ENCODE measurements around the gene AUTS2. TPM values are rescaled to one million over a fixed set of nuclear protein-coding genes. Genes with fewer than 3 reads are reported as not detected.

AUTS2 gene
- total and polyA plus RNA-seq, 5 donors, result 7.0 to 15.4 (median 10.6) TPM

DNA sequence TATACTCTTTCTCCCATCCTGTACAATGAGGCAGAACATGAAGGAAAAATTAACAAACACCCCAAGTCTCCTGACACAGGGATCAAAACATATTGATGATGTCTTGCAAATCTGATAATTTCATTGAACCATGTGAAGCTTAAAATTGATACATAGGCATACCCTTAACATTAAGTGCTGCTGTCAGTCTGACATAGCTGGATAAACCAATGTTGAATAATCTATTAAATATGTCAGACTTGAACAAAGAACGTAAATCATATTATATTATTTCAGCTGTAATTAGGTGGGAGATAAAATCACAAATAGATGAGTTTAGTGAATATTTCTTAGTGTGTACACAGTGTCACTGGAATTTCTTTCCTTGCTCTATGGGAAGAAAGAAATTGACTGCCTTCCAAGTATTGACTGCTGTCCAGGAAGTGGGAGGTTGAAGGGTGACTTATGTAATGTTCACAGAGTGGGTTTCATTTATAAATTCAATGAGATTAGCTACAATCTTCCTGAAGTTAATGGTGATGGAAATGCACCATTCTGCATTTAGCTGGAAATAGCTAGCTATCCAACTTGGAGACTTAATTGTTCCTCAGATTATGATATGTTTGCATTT, 170.8 kb downstream of the AUTS2 start:
- DNase-seq (no peak), ATAC-seq (peak in 1 of 2 donors; percentile 30)
- intact Hi-C loops (cut with DNase I), result no loop called here
- Histone ChIP-seq H3K4me3 (ENCODE audit: low read length) (no peak overlapping the region), H3K27me3 (ENCODE audit: control insufficient read depth, insufficient read depth) (no peaks in the 10 kb centered on the region), H3K9me3 (ENCODE audit: control insufficient read depth, low read length) (no peaks in the 10 kb centered on the region), H3K4me1 (ENCODE audit: control insufficient read depth, insufficient read depth, low read length) (peaks cover 2% of the 10 kb centered on the region), H3K27ac (ENCODE audit: low read length) (no peak overlapping the region)
- 36% methylated on average over 1 of the region's 1 CpG for WGBS

- H3K4me3 ChIP-seq (ENCODE audit: low read length), result no peak overlapping the region
- no peak for DNase-seq
- H3K27ac ChIP-seq (ENCODE audit: low read length), result no peak overlapping the region
- no peak for ATAC-seq
- WGBS, result 90% methylated on average over 1 of the region's 1 CpG
- intact Hi-C loops (cut with DNase I), result no loop called here
- no peaks in the 10 kb centered on the region for H3K27me3 ChIP-seq (ENCODE audit: control insufficient read depth, insufficient read depth)
- no peaks in the 10 kb centered on the region for H3K9me3 ChIP-seq (ENCODE audit: control insufficient read depth, low read length)
- H3K4me1 ChIP-seq (ENCODE audit: control insufficient read depth, insufficient read depth, low read length), result no peaks in the 10 kb centered on the region
Observed at GRCh38 chr7:69769826-69770225, 171.6 kb downstream of the AUTS2 start.

DNA sequence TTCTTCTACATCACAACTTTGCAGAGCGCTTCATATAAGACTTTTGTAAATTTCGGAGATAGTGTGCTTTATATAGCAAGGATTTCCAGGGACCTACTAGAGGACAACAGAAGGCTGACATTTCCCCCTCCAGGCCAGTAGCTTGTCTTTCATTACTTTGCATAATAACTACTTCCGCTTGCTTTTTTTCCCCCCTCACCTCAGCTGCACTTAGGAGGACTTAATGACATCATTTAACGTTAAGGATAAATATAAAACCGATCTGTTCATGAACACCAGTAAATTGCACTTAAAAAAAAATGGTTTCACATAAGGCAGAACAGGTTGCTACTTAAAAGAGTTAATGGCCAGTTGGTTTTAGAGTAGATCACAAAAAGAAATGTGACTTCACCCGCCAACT, 172.3 kb downstream of the AUTS2 start:
- H3K27ac ChIP-seq (ENCODE audit: low read length), result no peak overlapping the region
- ATAC-seq (no peak), DNase-seq (no peak)
- WGBS, result 94% methylated on average over 6 of the region's 6 CpGs
- H3K27me3 ChIP-seq (ENCODE audit: control insufficient read depth, insufficient read depth), result no peaks in the 10 kb centered on the region
- no peak overlapping the region for H3K4me3 ChIP-seq (ENCODE audit: low read length)
- H3K4me1 ChIP-seq (ENCODE audit: control insufficient read depth, insufficient read depth, low read length), result no peaks in the 10 kb centered on the region
- H3K9me3 ChIP-seq (ENCODE audit: control insufficient read depth, low read length), result no peaks in the 10 kb centered on the region
- intact Hi-C loops (cut with DNase I), result no loop called here

GRCh38 chr7:69772718-69773436, 174.6 kb downstream of the AUTS2 start:
- Histone ChIP-seq H3K9me3 (ENCODE audit: control insufficient read depth, low read length) (no peaks in the 10 kb centered on the region), H3K4me1 (ENCODE audit: control insufficient read depth, insufficient read depth, low read length) (peaks cover 3% of the 10 kb centered on the region), H3K27ac (ENCODE audit: low read length) (no peak overlapping the region), H3K4me3 (ENCODE audit: low read length) (no peak overlapping the region), H3K27me3 (ENCODE audit: control insufficient read depth, insufficient read depth) (no peaks in the 10 kb centered on the region)
- 96% methylated on average over 9 of the region's 9 CpGs for WGBS
- DNase-seq, result no peak
- intact Hi-C loops (cut with DNase I), result no loop called here
- ATAC-seq, result no peak

GRCh38 chr7:69773535-69774225, 175.4 kb downstream of the AUTS2 start:
- ATAC-seq (peak; percentile 28 to 79), DNase-seq (peak; percentile 39 to 57 (median 52))
- 79% methylated on average over 9 of the region's 9 CpGs for WGBS
- H3K9me3 ChIP-seq (ENCODE audit: control insufficient read depth, low read length), result no peaks in the 10 kb centered on the region
- H3K27me3 ChIP-seq (ENCODE audit: control insufficient read depth, insufficient read depth), result no peaks in the 10 kb centered on the region
- no peak overlapping the region for H3K27ac ChIP-seq (ENCODE audit: low read length)
- intact Hi-C loops (cut with DNase I), result no loop called here
- H3K4me1 ChIP-seq (ENCODE audit: control insufficient read depth, insufficient read depth, low read length), result peaks cover 3% of the 10 kb centered on the region
- no peak overlapping the region for H3K4me3 ChIP-seq (ENCODE audit: low read length)

GRCh38 chr7:69775231-69775771, 177.0 kb downstream of the AUTS2 start:
- no peak overlapping the region for H3K4me3 ChIP-seq (ENCODE audit: low read length)
- peaks cover 3% of the 10 kb centered on the region for H3K4me1 ChIP-seq (ENCODE audit: control insufficient read depth, insufficient read depth, low read length)
- peak; percentile 62 to 84 (median 74) for DNase-seq
- no peaks in the 10 kb centered on the region for H3K9me3 ChIP-seq (ENCODE audit: control insufficient read depth, low read length)
- WGBS, result 38% methylated on average over 6 of the region's 6 CpGs
- intact Hi-C loops (cut with DNase I), result no loop called here
- peak; percentile 93 to 97 for ATAC-seq
- no peaks in the 10 kb centered on the region for H3K27me3 ChIP-seq (ENCODE audit: control insufficient read depth, insufficient read depth)
- no peak overlapping the region for H3K27ac ChIP-seq (ENCODE audit: low read length)

DNA sequence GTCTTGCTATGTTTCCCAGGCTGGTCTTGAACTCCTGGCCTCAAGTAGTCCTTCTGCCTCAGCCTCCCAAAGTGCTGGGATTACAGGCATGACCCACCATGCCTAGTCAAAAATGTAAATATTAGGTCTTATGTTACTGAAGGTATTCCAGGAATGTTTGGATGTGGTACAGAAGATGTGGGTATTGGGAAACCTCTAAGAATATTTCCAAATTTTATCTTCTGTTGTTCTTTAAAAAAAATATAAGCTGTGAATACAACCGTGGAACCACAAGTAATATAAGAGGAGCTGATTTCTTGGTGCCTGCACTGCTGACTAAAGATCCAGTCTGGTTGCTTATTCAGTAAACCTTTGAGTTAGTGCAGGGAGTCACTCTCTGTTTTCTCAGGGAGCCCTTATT, 178.3 kb downstream of the AUTS2 start:
- H3K9me3 ChIP-seq (ENCODE audit: control insufficient read depth, low read length), result no peaks in the 10 kb centered on the region
- peaks cover 7% of the 10 kb centered on the region for H3K4me1 ChIP-seq (ENCODE audit: control insufficient read depth, insufficient read depth, low read length)
- no peak overlapping the region for H3K4me3 ChIP-seq (ENCODE audit: low read length)
- no peak for ATAC-seq
- no peak overlapping the region for H3K27ac ChIP-seq (ENCODE audit: low read length)
- intact Hi-C loops (cut with DNase I), result no loop called here
- H3K27me3 ChIP-seq (ENCODE audit: control insufficient read depth, insufficient read depth), result no peaks in the 10 kb centered on the region
- whole genome bisulfite sequencing, result 71% methylated on average over 1 of the region's 1 CpG
- DNase-seq, result no peak

GRCh38 chr7:69778138-69778537, 179.9 kb downstream of the AUTS2 start:
- intact Hi-C loops (cut with DNase I), result no loop called here
- H3K27me3 ChIP-seq (ENCODE audit: control insufficient read depth, insufficient read depth), result no peaks in the 10 kb centered on the region
- DNase-seq (no peak), ATAC-seq (no peak)
- H3K9me3 ChIP-seq (ENCODE audit: control insufficient read depth, low read length), result no peaks in the 10 kb centered on the region
- H3K27ac ChIP-seq (ENCODE audit: low read length), result no peak overlapping the region
- peaks cover 16% of the 10 kb centered on the region for H3K4me1 ChIP-seq (ENCODE audit: control insufficient read depth, insufficient read depth, low read length)
- no peak overlapping the region for H3K4me3 ChIP-seq (ENCODE audit: low read length)

- Histone ChIP-seq H3K27ac (ENCODE audit: low read length) (no peak overlapping the region), H3K27me3 (ENCODE audit: control insufficient read depth, insufficient read depth) (no peaks in the 10 kb centered on the region), H3K9me3 (ENCODE audit: control insufficient read depth, low read length) (no peaks in the 10 kb centered on the region), H3K4me1 (ENCODE audit: control insufficient read depth, insufficient read depth, low read length) (peaks cover 20% of the 10 kb centered on the region), H3K4me3 (ENCODE audit: low read length) (no peak overlapping the region)
- DNase-seq (no peak), ATAC-seq (no peak)
- WGBS, result 98% methylated on average over 1 of the region's 1 CpG
- intact Hi-C loops (cut with DNase I), result no loop called here
Observed at GRCh38 chr7:69780379-69780778, 182.1 kb downstream of the AUTS2 start.

- WGBS, result 40% methylated on average over 3 of the region's 3 CpGs
- intact Hi-C loops (cut with DNase I), result no loop called here
- Histone ChIP-seq H3K27ac (ENCODE audit: low read length) (peak overlapping the region; percentile 51), H3K27me3 (ENCODE audit: control insufficient read depth, insufficient read depth) (no peaks in the 10 kb centered on the region), H3K4me3 (ENCODE audit: low read length) (no peak overlapping the region), H3K9me3 (ENCODE audit: control insufficient read depth, low read length) (no peaks in the 10 kb centered on the region), H3K4me1 (ENCODE audit: control insufficient read depth, insufficient read depth, low read length) (peaks cover 18% of the 10 kb centered on the region)
- ATAC-seq (peak; percentile 90 to 92), DNase-seq (peak; percentile 60 to 81 (median 74))
Observed at GRCh38 chr7:69781412-69781846, 183.2 kb downstream of the AUTS2 start.

Measured in right cardiac atrium (tissue), 5 donors.